ENCODE data around the gene FN3KRP. TPM values are rescaled to one million over a fixed set of nuclear protein-coding genes. Genes with fewer than 3 reads are reported as not detected.

The FN3KRP gene
- total RNA-seq, 2 donors from 2014 or later, result 34.5 to 40.0 TPM

DNA sequence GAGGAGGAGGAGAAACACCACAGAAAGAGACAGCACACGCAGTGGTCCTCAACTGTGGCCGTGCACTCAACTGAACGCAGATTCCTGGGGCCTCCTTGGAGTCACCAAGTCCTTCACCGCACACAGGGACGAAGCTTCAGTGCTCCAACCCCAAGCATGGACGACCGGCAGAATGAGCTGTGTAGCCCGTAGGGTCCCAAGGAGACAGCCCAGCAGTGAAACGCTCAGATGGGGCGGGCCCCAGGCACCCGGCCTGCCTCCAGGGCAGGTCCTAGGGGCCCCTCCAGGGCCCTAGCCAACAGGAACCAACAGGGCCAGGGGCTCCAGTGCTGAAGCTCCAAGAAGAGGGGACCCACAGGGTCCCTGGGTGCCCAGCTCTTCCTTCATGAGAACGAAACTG lies 31.2 kb upstream of the FN3KRP start:
- Mint-ChIP-seq H3K36me3 (ENCODE audit: low read depth) (no peaks in the 10 kb centered on the region), H3K27me3 (ENCODE audit: insufficient read depth) (no peaks in the 10 kb centered on the region), H3K4me1 (no peaks in the 10 kb centered on the region), H3K4me3 (no peak overlapping the region), H3K9me3 (peaks cover 14% of the 10 kb centered on the region), H3K27ac (no peak overlapping the region)
- no peaks in the 10 kb centered on the region for H3K27me3 ChIP-seq (ENCODE audit: control insufficient read depth, insufficient read depth, low read length, poor library complexity, severe bottlenecking)
- H3K4me1 ChIP-seq (ENCODE audit: control insufficient read depth, insufficient read depth, low read length), result no peaks in the 10 kb centered on the region
- H3K9me3 ChIP-seq (ENCODE audit: control insufficient read depth, low read length), result peaks cover 13% of the 10 kb centered on the region
- TF ChIP-seq CTCF (conservative IDR thresholded peaks at IDR 0.05), result no peak
- H3K27ac ChIP-seq (ENCODE audit: low read depth, low read length), result no peak overlapping the region
- H3K9ac ChIP-seq (ENCODE audit: extremely low read depth, low read length, poor library complexity, severe bottlenecking), result no peak overlapping the region
- WGBS, 2 experiments (ENCODE audit: insufficient coverage in 1 of 2, insufficient read length in 1 of 2), result 89 to 90% methylated on average over 9 to 12 of the region's 12 CpGs
- DNase-seq, result no peak
- H3K36me3 ChIP-seq (ENCODE audit: control insufficient read depth, insufficient read depth, low read length), result no peaks in the 10 kb centered on the region
- no peak overlapping the region for H3K4me3 ChIP-seq (ENCODE audit: low read length)

- no peaks in the 10 kb centered on the region for H3K4me1 Mint-ChIP-seq
- H3K4me3 Mint-ChIP-seq, result no peak overlapping the region
These were observed 29.9 kb upstream of the FN3KRP start for GRCh38 chr17:82686366-82687324.

GRCh38 chr17:82687375-82687861 lies 29.1 kb upstream of the FN3KRP start:
- DNase-seq, result no peak
- Histone ChIP-seq H3K36me3 (ENCODE audit: control insufficient read depth, insufficient read depth, low read length) (no peaks in the 10 kb centered on the region), H3K27me3 (ENCODE audit: control insufficient read depth, insufficient read depth, low read length, poor library complexity, severe bottlenecking) (no peaks in the 10 kb centered on the region), H3K9ac (ENCODE audit: extremely low read depth, low read length, poor library complexity, severe bottlenecking) (no peak overlapping the region), H3K4me1 (ENCODE audit: control insufficient read depth, insufficient read depth, low read length) (no peaks in the 10 kb centered on the region), H3K4me3 (ENCODE audit: low read length) (no peak overlapping the region), H3K27ac (ENCODE audit: low read depth, low read length) (no peak overlapping the region), H3K9me3 (ENCODE audit: control insufficient read depth, low read length) (no peaks in the 10 kb centered on the region)
- Mint-ChIP-seq H3K27me3 (ENCODE audit: insufficient read depth) (no peaks in the 10 kb centered on the region), H3K4me3 (no peak overlapping the region), H3K4me1 (no peaks in the 10 kb centered on the region), H3K9me3 (peaks cover 2% of the 10 kb centered on the region), H3K36me3 (ENCODE audit: low read depth) (no peaks in the 10 kb centered on the region), H3K27ac (no peak overlapping the region)
- 87 to 93% methylated on average over 9 to 10 of the region's 10 CpGs for WGBS, 2 experiments (ENCODE audit: insufficient coverage in 1 of 2, insufficient read length in 1 of 2)
- no peak for TF ChIP-seq CTCF (conservative IDR thresholded peaks at IDR 0.05)

More at GRCh38 chr17:82686366-82687324, 29.9 kb upstream of the FN3KRP start:
- no peak overlapping the region for H3K9ac ChIP-seq (ENCODE audit: extremely low read depth, low read length, poor library complexity, severe bottlenecking)
- no peak for DNase-seq
- no peak overlapping the region for H3K27ac ChIP-seq (ENCODE audit: low read depth, low read length)
- H3K9me3 ChIP-seq (ENCODE audit: control insufficient read depth, low read length), result peaks cover 7% of the 10 kb centered on the region
- Mint-ChIP-seq H3K9me3 (peaks cover 9% of the 10 kb centered on the region), H3K27me3 (ENCODE audit: insufficient read depth) (no peaks in the 10 kb centered on the region), H3K27ac (no peak overlapping the region), H3K36me3 (ENCODE audit: low read depth) (no peaks in the 10 kb centered on the region)
- no peak for TF ChIP-seq CTCF (conservative IDR thresholded peaks at IDR 0.05)
- no peak overlapping the region for H3K4me3 ChIP-seq (ENCODE audit: low read length)
- no peaks in the 10 kb centered on the region for H3K27me3 ChIP-seq (ENCODE audit: control insufficient read depth, insufficient read depth, low read length, poor library complexity, severe bottlenecking)
- 92 to 94% methylated on average over 15 to 19 of the region's 19 CpGs for WGBS, 2 experiments (ENCODE audit: insufficient coverage in 1 of 2, insufficient read length in 1 of 2)
- H3K36me3 ChIP-seq (ENCODE audit: control insufficient read depth, insufficient read depth, low read length), result no peaks in the 10 kb centered on the region
- H3K4me1 ChIP-seq (ENCODE audit: control insufficient read depth, insufficient read depth, low read length), result no peaks in the 10 kb centered on the region

Data from endodermal cell (in vitro differentiated cells).